IPS-15b (cell line): ENCODE measurements around the gene SIL1.
"Not testable (repeated sequence)": the region's sequence is repeated elsewhere in the genome, so short reads cannot be mapped to it uniquely, and the experiment has no call there.

Experiments used
- H3K27me3 ChIP-seq: one replicate; pipeline ENCODE4 v1.6.1; 2013; ENCODE audit warnings: low read length; ENCODE audit not compliant: control insufficient read depth, insufficient read depth
- H3K36me3 ChIP-seq: one replicate; pipeline ENCODE4 v1.6.1; 2013; ENCODE audit warnings: low read length; ENCODE audit not compliant: control insufficient read depth, insufficient read depth
- H3K4me1 ChIP-seq: one replicate; pipeline ENCODE4 v1.6.1; 2013; ENCODE audit warnings: mild to moderate bottlenecking, low read length; ENCODE audit not compliant: control insufficient read depth, insufficient read depth
- H3K4me3 ChIP-seq: one replicate; pipeline ENCODE4 v1.5.1; 2013; ENCODE audit warnings: low read depth, low read length
- H3K9ac ChIP-seq: one replicate; pipeline ENCODE4 v1.6.1; 2013; ENCODE audit warnings: low read depth, mild to moderate bottlenecking, low read length
- H3K9me3 ChIP-seq: one replicate; pipeline ENCODE4 v1.6.1; 2013; ENCODE audit warnings: mild to moderate bottlenecking, low read length; ENCODE audit not compliant: control insufficient read depth, insufficient read depth

The SIL1 gene

GRCh38 chr5:139117342-139117884 is 80.8 kb downstream of the SIL1 start:
- Histone ChIP-seq H3K4me3 (no peak overlapping the region), H3K9me3 (no peaks in the 10 kb centered on the region), H3K27me3 (no peaks in the 10 kb centered on the region), H3K36me3 (peaks cover 2% of the 10 kb centered on the region), H3K9ac (no peak overlapping the region), H3K4me1 (no peaks in the 10 kb centered on the region)

- Histone ChIP-seq H3K9me3 (peaks cover 2% of the 10 kb centered on the region), H3K4me1 (no peaks in the 10 kb centered on the region), H3K9ac (no peak overlapping the region), H3K27me3 (no peaks in the 10 kb centered on the region), H3K4me3 (no peak overlapping the region), H3K36me3 (peaks cover 2% of the 10 kb centered on the region)
Observed at GRCh38 chr5:139116100-139116655, 82.0 kb downstream of the SIL1 start.

- Histone ChIP-seq H3K4me1 (no peaks in the 10 kb centered on the region), H3K9me3 (peaks cover 2% of the 10 kb centered on the region), H3K27me3 (no peaks in the 10 kb centered on the region), H3K4me3 (no peak overlapping the region), H3K9ac (no peak overlapping the region), H3K36me3 (peaks cover 2% of the 10 kb centered on the region)
Observed at GRCh38 chr5:139113892-139114291, 84.3 kb downstream of the SIL1 start.

- H3K9me3 ChIP-seq, H3K36me3 ChIP-seq, H3K27me3 ChIP-seq, H3K4me3 ChIP-seq, H3K9ac ChIP-seq, H3K4me1 ChIP-seq: not testable (repeated sequence)
Observed at GRCh38 chr5:139112362-139112761, 85.8 kb downstream of the SIL1 start.

GRCh38 chr5:139110526-139111168 is 87.5 kb downstream of the SIL1 start:
- H3K9me3 ChIP-seq = peaks cover 2% of the 10 kb centered on the region
- H3K36me3 ChIP-seq = no peaks in the 10 kb centered on the region
- no peaks in the 10 kb centered on the region for H3K27me3 ChIP-seq
- no peak overlapping the region for H3K4me3 ChIP-seq
- H3K4me1 ChIP-seq = no peaks in the 10 kb centered on the region
- H3K9ac ChIP-seq = no peak overlapping the region

- Histone ChIP-seq H3K27me3 (no peaks in the 10 kb centered on the region), H3K9ac (no peak overlapping the region), H3K4me3 (no peak overlapping the region), H3K4me1 (peaks cover 9% of the 10 kb centered on the region), H3K9me3 (peaks cover 2% of the 10 kb centered on the region), H3K36me3 (no peaks in the 10 kb centered on the region)
Observed at GRCh38 chr5:139108063-139108824, 89.9 kb downstream of the SIL1 start.

- no peak overlapping the region for H3K9ac ChIP-seq
- no peaks in the 10 kb centered on the region for H3K36me3 ChIP-seq
- no peaks in the 10 kb centered on the region for H3K9me3 ChIP-seq
- H3K4me1 ChIP-seq = peaks cover 11% of the 10 kb centered on the region
- H3K27me3 ChIP-seq = no peaks in the 10 kb centered on the region
- H3K4me3 ChIP-seq = no peak overlapping the region
Observed at GRCh38 chr5:139105621-139106071, 92.5 kb downstream of the SIL1 start.

GRCh38 chr5:139104577-139105276 is 93.4 kb downstream of the SIL1 start:
- Histone ChIP-seq H3K27me3 (no peaks in the 10 kb centered on the region), H3K36me3 (no peaks in the 10 kb centered on the region), H3K4me3 (no peak overlapping the region), H3K9me3 (no peaks in the 10 kb centered on the region), H3K9ac (no peak overlapping the region), H3K4me1 (peaks cover 11% of the 10 kb centered on the region)

- Histone ChIP-seq H3K36me3 (no peaks in the 10 kb centered on the region), H3K4me3 (no peak overlapping the region), H3K9ac (no peak overlapping the region), H3K4me1 (peaks cover 11% of the 10 kb centered on the region), H3K9me3 (no peaks in the 10 kb centered on the region), H3K27me3 (no peaks in the 10 kb centered on the region)
Observed at GRCh38 chr5:139103762-139104161, 94.4 kb downstream of the SIL1 start.

- no peak overlapping the region for H3K9ac ChIP-seq
- no peak overlapping the region for H3K4me3 ChIP-seq
- H3K36me3 ChIP-seq = no peaks in the 10 kb centered on the region
- peaks cover 11% of the 10 kb centered on the region for H3K4me1 ChIP-seq
- no peaks in the 10 kb centered on the region for H3K27me3 ChIP-seq
- no peaks in the 10 kb centered on the region for H3K9me3 ChIP-seq
Observed at GRCh38 chr5:139100825-139101224, 97.3 kb downstream of the SIL1 start.
